PC-3 (cell line): ENCODE data around the gene LONP1. TPM values are rescaled to one million over a fixed set of nuclear protein-coding genes. Genes with fewer than 3 reads are reported as not detected.

Experiments
- ATAC-seq: fragments of 200-7000 bp; cut with Tn5 transposase; 2 replicates; pipeline ENCODE4 v1.9.1; 2020; ENCODE audit warnings: mild to moderate bottlenecking, moderate library complexity
- BruUV-seq: library from RNA; stranded (reverse); fragments of 400-500 nt; replicated peaks from 2 replicates; lab custom pipeline; 2021; lab: Mats Ljungman, UMichigan
- CTCF ChIA-PET: fragments of 300-600 bp; sonication (Branson Sonifier 250); formaldehyde crosslinking; loops from one replicate; lab custom pipeline; 2022; ENCODE audit warnings: antibody characterized with exemption; lab: Charles Lee
- POLR2A ChIA-PET: fragments of 300-600 bp; sonication (Branson Sonifier 250); formaldehyde crosslinking; loops from one replicate; lab custom pipeline; 2022; ENCODE audit warnings: antibody characterized with exemption; ENCODE audit not compliant: unreplicated experiment; lab: Charles Lee
- DNase-seq: peaks from one replicate; pipeline ENCODE4 v3.0.0-alpha.2; 2015
- H2AFZ ChIP-seq: fragments of 300-600 bp; sonication (generic); 2 replicates; pipeline ENCODE4 v1.6.0; 2016; ENCODE audit warnings: antibody characterized with exemption, low read length
- H3F3A ChIP-seq: fragments of 300-600 bp; sonication (generic); one replicate; pipeline ENCODE4 v1.6.0; 2017; ENCODE audit warnings: antibody characterized with exemption, low read length, control low read depth, mild to moderate bottlenecking; ENCODE audit not compliant: unreplicated experiment
- H3K27ac ChIP-seq: fragments of 300-600 bp; sonication (generic); 2 replicates; pipeline ENCODE4 v1.5.1; 2016; ENCODE audit warnings: mild to moderate bottlenecking, low read length
- H3K27me3 ChIP-seq: fragments of 300-600 bp; sonication (generic); 2 replicates; pipeline ENCODE4 v1.6.1; 2016; ENCODE audit warnings: low read length, mixed read lengths
- H3K36me3 ChIP-seq: fragments of 300-600 bp; sonication (generic); 2 replicates; pipeline ENCODE4 v1.6.1; 2016; ENCODE audit warnings: low read depth, mixed run types, low read length, mixed read lengths
- H3K4me1 ChIP-seq: fragments of 300-600 bp; sonication (generic); 2 replicates; pipeline ENCODE4 v1.5.1; 2016; ENCODE audit warnings: low read length; ENCODE audit not compliant: insufficient read depth
- H3K4me2 ChIP-seq: fragments of 300-600 bp; sonication (generic); 2 replicates; pipeline ENCODE4 v1.6.0; 2016; ENCODE audit warnings: low read length
- H3K4me3 ChIP-seq: fragments of 300-600 bp; sonication (generic); 2 replicates; pipeline ENCODE4 v1.5.1; 2016; ENCODE audit warnings: mild to moderate bottlenecking, low read length, mixed read lengths
- H3K79me2 ChIP-seq: fragments of 300-600 bp; sonication (generic); 2 replicates; pipeline ENCODE4 v1.6.1; 2017; ENCODE audit warnings: low read length, mixed read lengths
- H3K9ac ChIP-seq: fragments of 300-600 bp; sonication (generic); 2 replicates; pipeline ENCODE4 v1.6.0; 2016; ENCODE audit warnings: mild to moderate bottlenecking, low read length
- H3K9me2 ChIP-seq: fragments of 300-600 bp; sonication (generic); replicated peaks from 2 replicates; pipeline ENCODE4 v1.6.1; 2016; ENCODE audit warnings: mixed run types, low read length, mixed read lengths
- H3K9me3 ChIP-seq: fragments of 300-600 bp; sonication (generic); 2 replicates; pipeline ENCODE4 v1.6.1; 2016; ENCODE audit warnings: low read length, mixed read lengths
- H4K20me1 ChIP-seq: fragments of 300-600 bp; sonication (generic); 2 replicates; pipeline ENCODE4 v1.6.1; 2016; ENCODE audit warnings: low read length, mixed read lengths
- EZH2 ChIP-seq: fragments of 300-600 bp; sonication (generic); IDR thresholded peaks from one replicate; pipeline ENCODE4 v1.6.1; 2017; ENCODE audit warnings: antibody characterized with exemption, mild to moderate bottlenecking, low read length; ENCODE audit not compliant: unreplicated experiment
- EZH2phosphoT487 ChIP-seq: fragments of 300-600 bp; sonication (generic); IDR thresholded peaks from 2 replicates; pipeline ENCODE4 v1.6.1; 2018; ENCODE audit warnings: mild to moderate bottlenecking, antibody characterized with exemption, low read length, borderline replicate concordance
- intact Hi-C: fragments of 100-400 bp; cut with micrococcal nuclease; formaldehyde crosslinking; loops from 2 replicates; pipeline ENCODE4 v1.9.0; 2023
- total RNA-seq: library from RNA; depleted of rRNA; stranded (reverse); fragments of >200 nt; gene quantifications from 2 replicates; pipeline ENCODE4 v1.2.3, GENCODE V29; 2014
- TF ChIP-seq, protein P1 (sequence below): fragments of 300-600 bp; sonication (generic); conservative IDR thresholded peaks from 2 replicates; pipeline ENCODE4 v1.5.1; 2017; ENCODE audit warnings: antibody characterized with exemption, low read depth, mild to moderate bottlenecking, low read length

LONP1 gene
- total RNA-seq, 1 experiment from 2014 or later = 217 TPM

DNA sequence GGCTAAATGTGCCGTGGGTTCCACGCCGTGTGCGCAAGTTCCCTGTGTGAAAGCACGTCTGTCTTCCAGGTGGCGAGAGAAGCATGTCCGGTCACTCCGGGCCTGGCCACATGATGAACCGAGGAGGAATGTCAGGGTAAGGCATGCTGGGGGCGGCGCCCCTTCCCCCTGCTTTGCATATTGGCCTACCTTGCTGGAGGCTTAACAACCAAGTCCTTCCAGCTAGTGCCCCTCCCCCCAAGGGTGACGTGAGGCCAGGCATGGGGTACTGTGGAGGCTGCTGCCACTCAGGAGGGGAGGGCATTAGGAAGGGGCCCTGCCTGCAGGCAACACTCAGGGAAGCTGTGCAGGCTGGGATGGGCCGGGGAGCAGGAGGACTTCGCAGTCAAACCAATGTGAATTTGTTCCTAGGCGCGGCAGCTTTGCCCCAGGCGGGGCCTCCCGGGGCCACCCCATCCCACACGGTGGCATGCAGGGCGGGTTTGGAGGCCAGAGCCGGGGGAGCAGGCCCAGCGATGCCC, 52.1 kb downstream of the LONP1 start:
- H3K9me3 ChIP-seq = no peaks in the 10 kb centered on the region
- H3K9ac ChIP-seq = no peak overlapping the region
- H3F3A ChIP-seq = no peaks in the 10 kb centered on the region
- H3K9me2 ChIP-seq = no peaks in the 10 kb centered on the region
- TF ChIP-seq EZH2phosphoT487 = no peak
- no peak for TF ChIP-seq EZH2
- TF ChIP-seq, protein P1, sequence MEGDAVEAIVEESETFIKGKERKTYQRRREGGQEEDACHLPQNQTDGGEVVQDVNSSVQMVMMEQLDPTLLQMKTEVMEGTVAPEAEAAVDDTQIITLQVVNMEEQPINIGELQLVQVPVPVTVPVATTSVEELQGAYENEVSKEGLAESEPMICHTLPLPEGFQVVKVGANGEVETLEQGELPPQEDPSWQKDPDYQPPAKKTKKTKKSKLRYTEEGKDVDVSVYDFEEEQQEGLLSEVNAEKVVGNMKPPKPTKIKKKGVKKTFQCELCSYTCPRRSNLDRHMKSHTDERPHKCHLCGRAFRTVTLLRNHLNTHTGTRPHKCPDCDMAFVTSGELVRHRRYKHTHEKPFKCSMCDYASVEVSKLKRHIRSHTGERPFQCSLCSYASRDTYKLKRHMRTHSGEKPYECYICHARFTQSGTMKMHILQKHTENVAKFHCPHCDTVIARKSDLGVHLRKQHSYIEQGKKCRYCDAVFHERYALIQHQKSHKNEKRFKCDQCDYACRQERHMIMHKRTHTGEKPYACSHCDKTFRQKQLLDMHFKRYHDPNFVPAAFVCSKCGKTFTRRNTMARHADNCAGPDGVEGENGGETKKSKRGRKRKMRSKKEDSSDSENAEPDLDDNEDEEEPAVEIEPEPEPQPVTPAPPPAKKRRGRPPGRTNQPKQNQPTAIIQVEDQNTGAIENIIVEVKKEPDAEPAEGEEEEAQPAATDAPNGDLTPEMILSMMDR = no peak
- intact Hi-C loops = no loop called here
- no peak overlapping the region for H3K27ac ChIP-seq
- H3K4me1 ChIP-seq = no peaks in the 10 kb centered on the region
- H3K4me2 ChIP-seq = no peak overlapping the region
- DNase-seq = no peak
- H3K4me3 ChIP-seq = no peak overlapping the region
- BruUV-seq = no TSS peak
- ChIA-PET POLR2A (interaction anchor here (0.7 kb wide), 1 partner anchor 1929 kb away, joined by 3 read pairs; no protein-coding TSS in a partner anchor), CTCF (no interaction called here)
- no peak for ATAC-seq
- no peak overlapping the region for H2AFZ ChIP-seq
- no peaks in the 10 kb centered on the region for H3K27me3 ChIP-seq
- H3K79me2 ChIP-seq = no peaks in the 10 kb centered on the region
- peaks cover 66% of the 10 kb centered on the region for H3K36me3 ChIP-seq
- H4K20me1 ChIP-seq = 0 out of 2 replicates have a peak, but pooled peaks cover 10% of the 10 kb centered on the region

DNA sequence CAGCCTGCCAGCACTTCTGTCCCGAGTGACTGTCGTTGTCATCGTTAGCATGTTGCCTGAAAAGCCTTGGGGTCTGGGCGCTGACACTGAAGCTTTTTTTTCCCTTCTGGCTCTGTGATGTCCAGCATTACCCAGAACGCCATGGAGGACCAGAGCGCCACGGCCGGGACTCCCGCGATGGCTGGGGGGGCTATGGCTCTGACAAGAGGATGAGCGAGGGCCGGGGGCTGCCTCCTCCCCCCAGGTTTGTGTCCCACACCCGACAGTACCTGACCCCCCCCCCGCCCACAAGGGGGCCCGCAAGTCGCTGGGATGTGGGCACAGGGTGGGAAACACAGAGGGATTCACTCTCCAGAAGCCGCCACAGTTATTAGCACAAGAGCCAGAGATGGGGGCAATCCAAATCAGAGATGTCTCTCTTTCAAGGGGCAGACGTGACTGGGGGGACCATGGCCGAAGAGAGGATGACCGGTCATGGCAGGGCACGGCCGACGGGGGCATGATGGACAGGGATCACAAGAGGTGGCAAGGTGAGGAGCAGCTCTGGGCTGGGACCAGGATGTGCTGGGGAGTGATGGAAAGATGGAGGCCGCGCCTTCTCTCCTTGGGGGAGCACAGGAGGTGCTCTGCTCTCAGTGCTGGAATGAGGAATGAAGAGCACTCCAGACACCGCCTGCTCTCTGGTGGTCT, 52.9 kb downstream of the LONP1 start:
- POLR2A ChIA-PET = no interaction called here
- Histone ChIP-seq H3K27ac (no peak overlapping the region), H2AFZ (no peak overlapping the region), H3K27me3 (no peaks in the 10 kb centered on the region), H3K9ac (no peak overlapping the region), H3K36me3 (peaks cover 66% of the 10 kb centered on the region), H3K4me1 (no peaks in the 10 kb centered on the region), H3K4me2 (no peak overlapping the region), H3K9me3 (no peaks in the 10 kb centered on the region), H3F3A (no peaks in the 10 kb centered on the region), H3K79me2 (no peaks in the 10 kb centered on the region), H4K20me1 (0 out of 2 replicates have a peak, but pooled peaks cover 10% of the 10 kb centered on the region), H3K9me2 (no peaks in the 10 kb centered on the region), H3K4me3 (no peak overlapping the region)
- no peak for TF ChIP-seq EZH2phosphoT487
- no peak for TF ChIP-seq EZH2
- TF ChIP-seq, protein P1 = no peak
- CTCF ChIA-PET = no interaction called here
- BruUV-seq = no TSS peak
- intact Hi-C loops = no loop called here
- no peak for ATAC-seq
- DNase-seq = no peak
